ENCODE data around the gene DAD1. TPM values are rescaled to one million over a fixed set of nuclear protein-coding genes. Genes with fewer than 3 reads are reported as not detected.

The DAD1 gene
- total RNA-seq, 1 donor from 2014 or later = 328 TPM

GRCh38 chr14:22613736-22614239, 24.8 kb upstream of the DAD1 start:
- TF ChIP-seq CTCF (IDR thresholded peaks at IDR 0.05; ENCODE audit: insufficient read depth, low read length, poor library complexity, severe bottlenecking) = no peak
- H3K4me3 ChIP-seq (ENCODE audit: low read depth, low read length) = no peak overlapping the region
- no peaks in the 10 kb centered on the region for H3K27me3 ChIP-seq (ENCODE audit: control insufficient read depth, insufficient read depth, low read length)
- DNase-seq (ENCODE audit: low read depth) = no peak
- peaks cover 5% of the 10 kb centered on the region for H3K36me3 ChIP-seq (ENCODE audit: control insufficient read depth, insufficient read depth, low read length)

GRCh38 chr14:22613106-22613695, 24.2 kb upstream of the DAD1 start:
- no peak overlapping the region for H3K4me3 ChIP-seq (ENCODE audit: low read depth, low read length)
- DNase-seq (ENCODE audit: low read depth) = no peak
- TF ChIP-seq CTCF (IDR thresholded peaks at IDR 0.05; ENCODE audit: insufficient read depth, low read length, poor library complexity, severe bottlenecking) = peak; percentile 33
- peaks cover 5% of the 10 kb centered on the region for H3K36me3 ChIP-seq (ENCODE audit: control insufficient read depth, insufficient read depth, low read length)
- no peaks in the 10 kb centered on the region for H3K27me3 ChIP-seq (ENCODE audit: control insufficient read depth, insufficient read depth, low read length)

GRCh38 chr14:22610931-22611330, 21.9 kb upstream of the DAD1 start:
- Histone ChIP-seq H3K27me3 (ENCODE audit: control insufficient read depth, insufficient read depth, low read length) (no peaks in the 10 kb centered on the region), H3K4me3 (ENCODE audit: low read depth, low read length) (no peak overlapping the region), H3K36me3 (ENCODE audit: control insufficient read depth, insufficient read depth, low read length) (peaks cover 9% of the 10 kb centered on the region)
- no peak for TF ChIP-seq CTCF (IDR thresholded peaks at IDR 0.05; ENCODE audit: insufficient read depth, low read length, poor library complexity, severe bottlenecking)
- no peak for DNase-seq (ENCODE audit: low read depth)

- Histone ChIP-seq H3K27me3 (ENCODE audit: control insufficient read depth, insufficient read depth, low read length) (no peaks in the 10 kb centered on the region), H3K36me3 (ENCODE audit: control insufficient read depth, insufficient read depth, low read length) (peaks cover 12% of the 10 kb centered on the region), H3K4me3 (ENCODE audit: low read depth, low read length) (no peak overlapping the region)
- no peak for DNase-seq (ENCODE audit: low read depth)
- TF ChIP-seq CTCF (IDR thresholded peaks at IDR 0.05; ENCODE audit: insufficient read depth, low read length, poor library complexity, severe bottlenecking) = no peak
These were observed 18.3 kb upstream of the DAD1 start for GRCh38 chr14:22607291-22607690.

GRCh38 chr14:22606380-22606779, 17.4 kb upstream of the DAD1 start:
- Histone ChIP-seq H3K36me3 (ENCODE audit: control insufficient read depth, insufficient read depth, low read length) (peaks cover 12% of the 10 kb centered on the region), H3K4me3 (ENCODE audit: low read depth, low read length) (no peak overlapping the region), H3K27me3 (ENCODE audit: control insufficient read depth, insufficient read depth, low read length) (no peaks in the 10 kb centered on the region)
- DNase-seq (ENCODE audit: low read depth) = no peak
- TF ChIP-seq CTCF (IDR thresholded peaks at IDR 0.05; ENCODE audit: insufficient read depth, low read length, poor library complexity, severe bottlenecking) = no peak

GRCh38 chr14:22602862-22603261, 13.8 kb upstream of the DAD1 start:
- DNase-seq (ENCODE audit: low read depth) = no peak
- Histone ChIP-seq H3K36me3 (ENCODE audit: control insufficient read depth, insufficient read depth, low read length) (peaks cover 7% of the 10 kb centered on the region), H3K4me3 (ENCODE audit: low read depth, low read length) (no peak overlapping the region), H3K27me3 (ENCODE audit: control insufficient read depth, insufficient read depth, low read length) (no peaks in the 10 kb centered on the region)
- no peak for TF ChIP-seq CTCF (IDR thresholded peaks at IDR 0.05; ENCODE audit: insufficient read depth, low read length, poor library complexity, severe bottlenecking)
